IPS-20b (cell line): Measurements from ENCODE around the gene GGCX.

Experiments
- H3K27ac ChIP-seq: one replicate; pipeline ENCODE4 v1.5.1; 2013; ENCODE audit warnings: low read length
- H3K27me3 ChIP-seq: 2 replicates; pipeline ENCODE4 v1.6.1; 2013; ENCODE audit warnings: mild to moderate bottlenecking, low read length, inconsistent platforms; ENCODE audit not compliant: insufficient read depth
- H3K36me3 ChIP-seq: 2 replicates; pipeline ENCODE4 v1.6.1; 2013; ENCODE audit warnings: low read depth, mild to moderate bottlenecking, inconsistent platforms, low read length, moderate library complexity; ENCODE audit not compliant: insufficient read depth
- H3K4me1 ChIP-seq: 2 replicates; pipeline ENCODE4 v1.6.1; 2013; ENCODE audit warnings: mild to moderate bottlenecking, control low read depth, inconsistent platforms, low read length, moderate library complexity; ENCODE audit not compliant: insufficient read depth
- H3K4me3 ChIP-seq: 2 replicates; pipeline ENCODE4 v1.5.1; 2013; ENCODE audit warnings: mild to moderate bottlenecking, low read length, inconsistent platforms
- H3K9ac ChIP-seq: 2 replicates; pipeline ENCODE4 v1.6.1; 2013; ENCODE audit warnings: low read depth, mild to moderate bottlenecking, inconsistent platforms, low read length, moderate library complexity
- H3K9me3 ChIP-seq: 2 replicates; pipeline ENCODE4 v1.6.1; 2013; ENCODE audit warnings: mild to moderate bottlenecking, low read depth, low read length, inconsistent platforms; ENCODE audit not compliant: insufficient read depth

Gene GGCX

GRCh38 chr2:85516653-85517389 is 44.5 kb downstream of the GGCX start:
- H3K27ac ChIP-seq: no peak overlapping the region
- no peaks in the 10 kb centered on the region for H3K27me3 ChIP-seq
- no peaks in the 10 kb centered on the region for H3K36me3 ChIP-seq
- no peak overlapping the region for H3K9ac ChIP-seq
- H3K9me3 ChIP-seq: no peaks in the 10 kb centered on the region
- no peak overlapping the region for H3K4me3 ChIP-seq
- no peaks in the 10 kb centered on the region for H3K4me1 ChIP-seq

DNA sequence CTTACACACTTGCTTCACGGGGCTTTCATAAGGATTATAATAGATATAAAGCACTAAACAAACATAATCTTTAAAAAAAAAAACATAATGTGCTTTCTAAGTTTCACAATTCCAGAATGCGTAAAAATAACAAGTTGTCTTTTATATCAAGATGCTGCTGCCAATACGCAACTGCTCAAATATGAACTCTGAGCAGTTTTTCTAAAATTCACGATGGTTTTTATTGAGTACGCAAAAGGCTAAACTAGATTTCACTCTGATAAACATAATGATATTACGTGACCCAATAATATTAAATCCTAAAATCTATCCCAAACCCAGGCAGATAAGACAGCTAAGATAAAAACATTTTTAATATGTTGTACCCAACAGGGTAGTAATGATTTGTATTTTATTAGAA is 47.0 kb downstream of the GGCX start:
- no peaks in the 10 kb centered on the region for H3K4me1 ChIP-seq
- H3K27ac ChIP-seq: no peak overlapping the region
- no peak overlapping the region for H3K9ac ChIP-seq
- no peaks in the 10 kb centered on the region for H3K36me3 ChIP-seq
- no peak overlapping the region for H3K4me3 ChIP-seq
- H3K9me3 ChIP-seq: no peaks in the 10 kb centered on the region
- H3K27me3 ChIP-seq: no peaks in the 10 kb centered on the region

GRCh38 chr2:85511008-85511811 is 50.1 kb downstream of the GGCX start:
- no peak overlapping the region for H3K27ac ChIP-seq
- H3K9ac ChIP-seq: no peak overlapping the region
- H3K36me3 ChIP-seq: no peaks in the 10 kb centered on the region
- H3K27me3 ChIP-seq: no peaks in the 10 kb centered on the region
- H3K9me3 ChIP-seq: no peaks in the 10 kb centered on the region
- no peaks in the 10 kb centered on the region for H3K4me1 ChIP-seq
- no peak overlapping the region for H3K4me3 ChIP-seq

- Histone ChIP-seq H3K27ac (no peak overlapping the region), H3K9me3 (no peaks in the 10 kb centered on the region), H3K27me3 (no peaks in the 10 kb centered on the region), H3K4me3 (no peak overlapping the region), H3K4me1 (no peaks in the 10 kb centered on the region), H3K36me3 (no peaks in the 10 kb centered on the region), H3K9ac (no peak overlapping the region)
These were observed 54.5 kb downstream of the GGCX start for GRCh38 chr2:85506768-85507181.

DNA sequence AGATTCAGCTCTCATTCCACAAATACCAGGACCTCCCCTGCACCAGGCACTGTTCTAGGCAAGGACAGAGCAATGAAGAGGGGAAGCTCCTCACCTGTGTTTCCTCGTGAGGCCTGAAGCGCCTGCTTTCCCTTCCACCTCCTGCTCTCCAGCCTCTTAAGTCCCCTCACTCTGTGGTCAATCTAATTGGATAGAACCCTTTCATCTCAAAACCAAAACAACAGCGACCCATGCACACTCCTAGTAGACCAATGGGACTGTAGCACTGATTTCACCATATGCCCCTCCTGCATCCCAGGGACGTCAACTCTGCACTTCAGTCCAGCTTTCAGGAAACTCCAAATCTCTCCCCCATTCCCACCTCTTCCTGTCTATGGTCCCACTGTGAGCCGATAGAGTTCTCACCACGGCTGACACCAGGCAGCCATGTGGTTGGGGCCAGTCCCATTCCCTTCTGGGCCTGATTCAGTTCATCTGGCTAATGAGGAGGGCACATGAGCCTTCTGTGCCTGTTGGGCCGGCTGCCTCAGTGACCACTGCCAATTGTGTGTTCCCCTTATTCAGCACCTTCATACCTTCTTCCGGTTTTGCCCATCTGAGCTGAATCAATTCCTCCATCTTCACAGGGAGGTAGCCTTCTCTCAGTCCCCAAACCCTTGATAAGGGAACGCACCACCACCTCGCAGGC is 55.6 kb downstream of the GGCX start:
- Histone ChIP-seq H3K36me3 (no peaks in the 10 kb centered on the region), H3K9ac (no peak overlapping the region), H3K4me1 (no peaks in the 10 kb centered on the region), H3K4me3 (no peak overlapping the region), H3K27me3 (no peaks in the 10 kb centered on the region), H3K9me3 (no peaks in the 10 kb centered on the region), H3K27ac (no peak overlapping the region)

DNA sequence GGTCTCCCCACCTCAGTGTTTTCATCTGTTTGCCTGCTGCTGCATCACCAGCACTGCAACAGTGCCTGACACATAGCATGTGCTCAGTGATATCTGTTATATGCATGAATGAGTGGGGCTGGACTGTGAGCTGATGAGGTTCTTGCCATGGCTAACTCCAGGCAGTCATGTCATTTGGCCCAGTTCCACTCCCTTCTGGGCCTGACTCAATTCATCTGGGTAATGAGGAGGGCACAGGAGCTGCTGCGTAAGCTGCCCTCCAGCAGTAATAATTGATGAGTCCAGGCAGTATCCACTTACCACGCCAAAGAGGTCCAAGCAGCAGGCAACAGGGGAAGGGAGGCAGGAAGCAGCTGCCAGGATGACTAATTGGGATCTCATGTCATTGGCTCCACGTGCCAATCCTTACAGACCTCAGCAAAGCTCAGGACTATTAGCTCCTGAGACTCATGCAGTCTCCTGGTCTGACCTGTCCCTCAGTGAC is 56.5 kb downstream of the GGCX start:
- no peaks in the 10 kb centered on the region for H3K9me3 ChIP-seq
- H3K4me1 ChIP-seq: no peaks in the 10 kb centered on the region
- no peaks in the 10 kb centered on the region for H3K27me3 ChIP-seq
- no peak overlapping the region for H3K27ac ChIP-seq
- H3K9ac ChIP-seq: no peak overlapping the region
- H3K4me3 ChIP-seq: no peak overlapping the region
- H3K36me3 ChIP-seq: no peaks in the 10 kb centered on the region

DNA sequence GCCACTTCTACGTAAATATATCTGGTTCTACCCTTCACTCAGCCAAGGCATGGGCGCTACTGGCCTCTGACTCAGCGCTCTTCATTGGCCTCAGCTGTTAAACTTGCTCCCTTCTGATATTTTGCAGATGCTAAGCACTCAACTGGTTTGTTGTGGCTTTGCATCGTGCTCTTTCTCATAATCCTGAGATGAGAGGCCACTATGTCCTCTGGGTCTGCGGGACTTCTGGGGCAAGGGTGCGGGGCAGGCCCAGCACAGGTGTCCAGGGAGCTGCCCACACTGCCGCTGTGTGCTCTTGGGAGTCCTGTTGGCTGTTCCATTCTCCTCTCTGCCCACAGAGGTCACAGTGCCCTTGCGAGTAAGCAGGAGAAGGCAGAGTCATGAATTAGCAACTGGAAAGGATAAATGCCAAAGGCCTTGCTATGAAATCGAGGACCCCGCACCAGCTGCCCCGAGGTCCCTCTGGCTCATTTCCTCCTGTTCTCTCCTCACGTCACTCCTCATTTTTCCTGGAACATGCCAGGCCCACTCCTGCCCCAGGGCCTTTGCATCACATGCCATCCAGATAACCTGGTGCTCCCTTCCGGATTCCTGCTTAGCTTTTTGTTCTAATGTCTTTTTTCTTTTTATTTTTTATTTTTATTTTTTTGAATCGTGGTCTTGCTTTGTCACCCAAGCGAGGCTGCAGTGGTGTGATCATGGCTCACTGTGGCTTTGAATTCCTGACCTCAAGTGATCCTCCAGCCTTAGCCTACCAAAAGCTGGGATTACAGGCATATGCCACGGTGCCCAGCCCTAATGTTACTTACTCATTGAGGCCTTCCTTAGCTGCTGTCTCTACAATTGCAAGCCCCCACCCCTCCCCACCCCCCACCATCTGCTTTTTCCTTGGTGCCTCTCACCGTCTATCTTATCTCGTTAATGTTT is 57.2 kb downstream of the GGCX start:
- no peaks in the 10 kb centered on the region for H3K27me3 ChIP-seq
- no peaks in the 10 kb centered on the region for H3K36me3 ChIP-seq
- H3K4me1 ChIP-seq: no peaks in the 10 kb centered on the region
- H3K9ac ChIP-seq: no peak overlapping the region
- H3K9me3 ChIP-seq: no peaks in the 10 kb centered on the region
- no peak overlapping the region for H3K27ac ChIP-seq
- H3K4me3 ChIP-seq: no peak overlapping the region

- H3K4me1 ChIP-seq: no peaks in the 10 kb centered on the region
- no peaks in the 10 kb centered on the region for H3K36me3 ChIP-seq
- H3K27me3 ChIP-seq: no peaks in the 10 kb centered on the region
- no peak overlapping the region for H3K9ac ChIP-seq
- no peaks in the 10 kb centered on the region for H3K9me3 ChIP-seq
- H3K27ac ChIP-seq: no peak overlapping the region
- H3K4me3 ChIP-seq: no peak overlapping the region
These were observed 58.0 kb downstream of the GGCX start for GRCh38 chr2:85503168-85503850.

DNA sequence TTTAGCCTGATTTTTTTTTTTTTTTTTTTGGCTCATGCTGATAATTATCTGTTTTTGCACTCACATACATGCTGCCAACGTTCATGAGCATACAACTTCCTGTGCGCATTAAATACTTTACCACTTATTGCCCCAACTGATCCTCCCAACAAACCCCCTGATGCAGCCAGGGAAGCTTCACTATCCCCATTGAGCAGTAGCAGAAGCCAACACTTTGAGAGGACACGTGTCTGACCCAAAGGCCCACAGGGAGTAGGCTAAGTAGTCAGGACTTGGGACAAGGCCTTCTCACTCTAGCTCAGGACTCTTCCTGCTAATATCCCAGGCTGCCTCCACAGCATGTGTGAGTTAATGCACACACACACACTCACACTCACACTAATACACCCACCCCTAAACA is 58.6 kb downstream of the GGCX start:
- H3K9me3 ChIP-seq: no peaks in the 10 kb centered on the region
- no peaks in the 10 kb centered on the region for H3K4me1 ChIP-seq
- no peak overlapping the region for H3K4me3 ChIP-seq
- H3K27me3 ChIP-seq: no peaks in the 10 kb centered on the region
- no peak overlapping the region for H3K9ac ChIP-seq
- no peak overlapping the region for H3K27ac ChIP-seq
- H3K36me3 ChIP-seq: no peaks in the 10 kb centered on the region

- no peaks in the 10 kb centered on the region for H3K4me1 ChIP-seq
- H3K9ac ChIP-seq: no peak overlapping the region
- no peak overlapping the region for H3K27ac ChIP-seq
- no peaks in the 10 kb centered on the region for H3K27me3 ChIP-seq
- no peaks in the 10 kb centered on the region for H3K9me3 ChIP-seq
- no peaks in the 10 kb centered on the region for H3K36me3 ChIP-seq
- H3K4me3 ChIP-seq: no peak overlapping the region
These were observed 60.0 kb downstream of the GGCX start for GRCh38 chr2:85501248-85501647.
